DOHH2 (cell line): ENCODE data around the gene INSYN2A.

Experiments
- CTCF ChIP-seq: fragments of 200-600 bp; sonication (generic); IDR thresholded peaks from one replicate; pipeline ENCODE4 v1.5.1; 2014; ENCODE audit warnings: antibody characterized with exemption, mild to moderate bottlenecking, low read depth, low read length; ENCODE audit not compliant: poor library complexity, severe bottlenecking
- EZH2phosphoT487 ChIP-seq: fragments of 200-600 bp; sonication (generic); IDR thresholded peaks from 2 replicates; pipeline ENCODE4 v1.6.1; 2017; ENCODE audit warnings: borderline replicate concordance, mild to moderate bottlenecking, antibody characterized with exemption, low read length, moderate library complexity, mixed read lengths

- TF ChIP-seq EZH2phosphoT487 (no peak), CTCF (no peak)
These were observed 1.8 kb downstream of the INSYN2A start for GRCh38 chr10:127194599-127194998.
